ENCODE measurements around the gene POU6F1. TPM values are rescaled to one million over a fixed set of nuclear protein-coding genes. Genes with fewer than 3 reads are reported as not detected.

POU6F1 gene
- total RNA-seq, 2 donors from 2014 or later = 11.4 to 16.4 TPM

GRCh38 chr12:51242120-51242519 is 24.3 kb upstream of the POU6F1 start:
- 94 to 96% methylated on average over 3 to 6 of the region's 7 CpGs for WGBS, 2 experiments (ENCODE audit: insufficient coverage in 1 of 2, insufficient read length in 1 of 2)
- Mint-ChIP-seq H3K27me3 (ENCODE audit: insufficient read depth) (no peaks in the 10 kb centered on the region), H3K4me1 (peaks cover 28% of the 10 kb centered on the region), H3K9me3 (no peaks in the 10 kb centered on the region), H3K4me3 (no peak overlapping the region), H3K36me3 (ENCODE audit: low read depth) (peaks cover 52% of the 10 kb centered on the region), H3K27ac (no peak overlapping the region)
- Histone ChIP-seq H3K4me3 (ENCODE audit: low read length) (no peak overlapping the region), H3K27me3 (ENCODE audit: control insufficient read depth, insufficient read depth, low read length, poor library complexity, severe bottlenecking) (no peaks in the 10 kb centered on the region), H3K9me3 (ENCODE audit: control insufficient read depth, low read length) (no peaks in the 10 kb centered on the region), H3K4me1 (ENCODE audit: control insufficient read depth, insufficient read depth, low read length) (peaks cover 2% of the 10 kb centered on the region), H3K9ac (ENCODE audit: extremely low read depth, low read length, poor library complexity, severe bottlenecking) (no peak overlapping the region), H3K27ac (ENCODE audit: low read depth, low read length) (no peak overlapping the region), H3K36me3 (ENCODE audit: control insufficient read depth, insufficient read depth, low read length) (peaks cover 61% of the 10 kb centered on the region)
- TF ChIP-seq, protein P1, sequence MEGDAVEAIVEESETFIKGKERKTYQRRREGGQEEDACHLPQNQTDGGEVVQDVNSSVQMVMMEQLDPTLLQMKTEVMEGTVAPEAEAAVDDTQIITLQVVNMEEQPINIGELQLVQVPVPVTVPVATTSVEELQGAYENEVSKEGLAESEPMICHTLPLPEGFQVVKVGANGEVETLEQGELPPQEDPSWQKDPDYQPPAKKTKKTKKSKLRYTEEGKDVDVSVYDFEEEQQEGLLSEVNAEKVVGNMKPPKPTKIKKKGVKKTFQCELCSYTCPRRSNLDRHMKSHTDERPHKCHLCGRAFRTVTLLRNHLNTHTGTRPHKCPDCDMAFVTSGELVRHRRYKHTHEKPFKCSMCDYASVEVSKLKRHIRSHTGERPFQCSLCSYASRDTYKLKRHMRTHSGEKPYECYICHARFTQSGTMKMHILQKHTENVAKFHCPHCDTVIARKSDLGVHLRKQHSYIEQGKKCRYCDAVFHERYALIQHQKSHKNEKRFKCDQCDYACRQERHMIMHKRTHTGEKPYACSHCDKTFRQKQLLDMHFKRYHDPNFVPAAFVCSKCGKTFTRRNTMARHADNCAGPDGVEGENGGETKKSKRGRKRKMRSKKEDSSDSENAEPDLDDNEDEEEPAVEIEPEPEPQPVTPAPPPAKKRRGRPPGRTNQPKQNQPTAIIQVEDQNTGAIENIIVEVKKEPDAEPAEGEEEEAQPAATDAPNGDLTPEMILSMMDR (conservative IDR thresholded peaks at IDR 0.05) = no peak
- DNase-seq = no peak

GRCh38 chr12:51240971-51241370 is 23.1 kb upstream of the POU6F1 start:
- Mint-ChIP-seq H3K27me3 (ENCODE audit: insufficient read depth) (no peaks in the 10 kb centered on the region), H3K9me3 (no peaks in the 10 kb centered on the region), H3K27ac (peak overlapping the region; percentile 96), H3K4me1 (peaks cover 21% of the 10 kb centered on the region), H3K36me3 (ENCODE audit: low read depth) (peaks cover 48% of the 10 kb centered on the region), H3K4me3 (no peak overlapping the region)
- TF ChIP-seq, protein P1 (conservative IDR thresholded peaks at IDR 0.05) = no peak
- 95 to 100% methylated on average over 1 to 2 of the region's 2 CpGs for WGBS, 2 experiments (ENCODE audit: insufficient coverage in 1 of 2, insufficient read length in 1 of 2)
- H3K4me3 ChIP-seq (ENCODE audit: low read length) = no peak overlapping the region
- no peak overlapping the region for H3K9ac ChIP-seq (ENCODE audit: extremely low read depth, low read length, poor library complexity, severe bottlenecking)
- no peaks in the 10 kb centered on the region for H3K4me1 ChIP-seq (ENCODE audit: control insufficient read depth, insufficient read depth, low read length)
- H3K9me3 ChIP-seq (ENCODE audit: control insufficient read depth, low read length) = no peaks in the 10 kb centered on the region
- H3K27ac ChIP-seq (ENCODE audit: low read depth, low read length) = no peak overlapping the region
- peaks cover 53% of the 10 kb centered on the region for H3K36me3 ChIP-seq (ENCODE audit: control insufficient read depth, insufficient read depth, low read length)
- no peak for DNase-seq
- no peaks in the 10 kb centered on the region for H3K27me3 ChIP-seq (ENCODE audit: control insufficient read depth, insufficient read depth, low read length, poor library complexity, severe bottlenecking)

- Mint-ChIP-seq H3K27ac (peak within 1 kb of the TSS; percentile 100), H3K27me3 (ENCODE audit: insufficient read depth) (no peaks in the 10 kb centered on the region), H3K4me1 (peaks cover 18% of the 10 kb centered on the region), H3K36me3 (ENCODE audit: low read depth) (peaks cover 31% of the 10 kb centered on the region), H3K4me3 (peak within 1 kb of the TSS; percentile 96), H3K9me3 (no peaks in the 10 kb centered on the region)
- no peaks in the 10 kb centered on the region for H3K4me1 ChIP-seq (ENCODE audit: control insufficient read depth, insufficient read depth, low read length)
- peak within 1 kb of the TSS; percentile 97 for H3K4me3 ChIP-seq (ENCODE audit: low read length)
- H3K9ac ChIP-seq (ENCODE audit: extremely low read depth, low read length, poor library complexity, severe bottlenecking) = peak within 1 kb of the TSS; percentile 100
- TF ChIP-seq, protein P1 (conservative IDR thresholded peaks at IDR 0.05) = peak; percentile 41
- DNase-seq = peak; percentile 99
- H3K27ac ChIP-seq (ENCODE audit: low read depth, low read length) = peak within 1 kb of the TSS; percentile 98
- H3K36me3 ChIP-seq (ENCODE audit: control insufficient read depth, insufficient read depth, low read length) = peaks cover 34% of the 10 kb centered on the region
- H3K9me3 ChIP-seq (ENCODE audit: control insufficient read depth, low read length) = no peaks in the 10 kb centered on the region
- H3K27me3 ChIP-seq (ENCODE audit: control insufficient read depth, insufficient read depth, low read length, poor library complexity, severe bottlenecking) = no peaks in the 10 kb centered on the region
- WGBS, 2 experiments (ENCODE audit: insufficient coverage in 1 of 2, insufficient read length in 1 of 2) = 0% methylated on average over 29 to 70 of the region's 70 CpGs
Measured at GRCh38 chr12:51238510-51239334, 20.9 kb upstream of the POU6F1 start, which contains the start of gene DAZAP2. DAZAP2 (plus strand) TSS chr12:51238826; CDS start chr12:51238908, 82 bp downstream.

Measured in endodermal cell (in vitro differentiated cells).